Ishikawa (cell line): Measurements from ENCODE around the gene BORA.

Experiments
- CEBPB ChIP-seq: IDR thresholded peaks from 2 replicates; pipeline ENCODE4 v1.6.1; 2012
- EGR1 ChIP-seq: IDR thresholded peaks from 2 replicates; pipeline ENCODE4 v1.6.1; 2012
- EP300 ChIP-seq: IDR thresholded peaks from 2 replicates; pipeline ENCODE4 v1.6.1; 2012; ENCODE audit warnings: borderline replicate concordance
- NFIC ChIP-seq: IDR thresholded peaks from 2 replicates; pipeline ENCODE4 v1.6.1; 2012
- RAD21 ChIP-seq: IDR thresholded peaks from 2 replicates; pipeline ENCODE4 v1.6.1; 2012; ENCODE audit warnings: low read depth
- REST ChIP-seq: IDR thresholded peaks from 2 replicates; pipeline ENCODE4 v1.6.1; 2012; ENCODE audit warnings: low read depth, mild to moderate bottlenecking
- TAF1 ChIP-seq: IDR thresholded peaks from 2 replicates; pipeline ENCODE4 v1.6.1; 2012; ENCODE audit warnings: low read depth, mild to moderate bottlenecking
- TCF12 ChIP-seq: IDR thresholded peaks from 2 replicates; pipeline ENCODE4 v1.6.1; 2012; ENCODE audit warnings: low read depth
- YY1 ChIP-seq: IDR thresholded peaks from 2 replicates; pipeline ENCODE4 v1.6.1; 2012; ENCODE audit warnings: low read depth
- ZBTB7A ChIP-seq: IDR thresholded peaks from 2 replicates; pipeline ENCODE4 v1.6.1; 2012; ENCODE audit warnings: low read depth
- TF ChIP-seq, protein P1 (sequence below): IDR thresholded peaks from 2 replicates; pipeline ENCODE4 v1.6.1; 2012
- TF ChIP-seq, protein P2 (sequence below): IDR thresholded peaks from 2 replicates; pipeline ENCODE4 v1.6.1; 2012

DNA sequence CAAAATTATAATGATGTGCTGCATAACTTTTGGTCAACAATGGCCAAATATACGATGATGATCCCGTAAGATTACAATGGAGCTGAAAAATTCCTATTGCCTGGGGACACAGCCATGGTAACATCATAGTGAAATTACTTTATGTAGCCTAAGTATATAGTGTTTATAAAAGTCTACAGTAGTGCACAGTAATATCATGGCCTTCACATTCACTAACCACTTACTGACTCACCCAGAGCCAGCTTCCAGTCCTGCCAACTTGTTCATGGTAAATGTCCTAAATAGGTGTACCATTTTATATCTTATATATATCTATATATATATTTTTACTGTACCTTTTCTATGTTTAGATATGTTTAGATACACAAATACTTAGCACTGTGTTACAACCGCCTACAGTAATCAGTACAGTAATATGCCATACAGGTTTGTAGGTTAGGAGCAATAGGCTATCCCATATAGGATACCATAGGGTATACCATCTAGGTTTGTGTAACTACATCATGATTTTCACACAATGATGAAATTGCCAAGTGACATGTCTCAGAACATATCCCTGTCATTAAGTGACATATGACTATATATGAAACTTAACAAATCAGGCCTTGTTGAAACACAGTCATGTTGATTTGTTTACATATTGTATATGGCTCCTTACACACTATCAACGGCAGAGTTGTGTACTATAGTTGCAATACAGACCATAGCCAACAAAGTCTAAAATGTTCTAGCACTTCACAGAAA lies 30.2 kb downstream of the BORA start:
- TF ChIP-seq, protein P1, sequence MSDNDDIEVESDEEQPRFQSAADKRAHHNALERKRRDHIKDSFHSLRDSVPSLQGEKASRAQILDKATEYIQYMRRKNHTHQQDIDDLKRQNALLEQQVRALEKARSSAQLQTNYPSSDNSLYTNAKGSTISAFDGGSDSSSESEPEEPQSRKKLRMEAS: no peak
- TF ChIP-seq CEBPB (no peak), TAF1 (no peak), NFIC (no peak), REST (no peak), EGR1 (no peak), EP300 (no peak), YY1 (no peak), TCF12 (no peak), ZBTB7A (no peak), RAD21 (no peak)
- TF ChIP-seq, protein P2, sequence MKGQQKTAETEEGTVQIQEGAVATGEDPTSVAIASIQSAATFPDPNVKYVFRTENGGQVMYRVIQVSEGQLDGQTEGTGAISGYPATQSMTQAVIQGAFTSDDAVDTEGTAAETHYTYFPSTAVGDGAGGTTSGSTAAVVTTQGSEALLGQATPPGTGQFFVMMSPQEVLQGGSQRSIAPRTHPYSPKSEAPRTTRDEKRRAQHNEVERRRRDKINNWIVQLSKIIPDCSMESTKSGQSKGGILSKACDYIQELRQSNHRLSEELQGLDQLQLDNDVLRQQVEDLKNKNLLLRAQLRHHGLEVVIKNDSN: no peak
